SU-DHL-6 (cell line): ENCODE data around the gene ARHGEF39.

Experiments
- EZH2phosphoT487 ChIP-seq: fragments of 200-600 bp; sonication (generic), shearing (Covaris generic); conservative IDR thresholded peaks from 2 replicates; pipeline ENCODE4 v1.6.1; 2018; ENCODE audit warnings: mild to moderate bottlenecking, antibody characterized with exemption, low read length, moderate library complexity, mixed read lengths
- TF ChIP-seq, protein P1 (sequence below): fragments of 200-600 bp; sonication (generic); IDR thresholded peaks from one replicate; pipeline ENCODE4 v1.5.1; 2017; ENCODE audit warnings: antibody characterized with exemption, mild to moderate bottlenecking, low read length, moderate library complexity; ENCODE audit not compliant: insufficient read depth, poor library complexity, severe bottlenecking

DNA sequence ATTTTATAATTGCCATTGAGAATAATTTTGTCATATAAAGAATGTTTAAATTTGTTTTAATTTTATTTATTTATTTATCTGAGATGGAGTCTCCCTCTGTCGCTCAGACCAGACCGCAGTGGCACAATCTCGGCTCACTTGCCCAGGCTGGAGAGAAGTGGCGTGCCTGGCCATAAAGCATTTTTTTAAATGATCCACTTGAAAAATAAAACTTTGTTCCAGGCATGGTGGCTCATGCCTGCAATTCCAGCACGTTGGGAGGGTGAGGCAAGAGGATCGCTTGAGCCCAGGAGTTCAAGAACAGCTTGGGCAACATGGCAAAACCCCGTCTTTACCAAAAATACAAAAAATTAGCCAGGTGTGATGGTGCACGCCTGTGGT, 12.2 kb downstream of the ARHGEF39 start:
- TF ChIP-seq, protein P1, sequence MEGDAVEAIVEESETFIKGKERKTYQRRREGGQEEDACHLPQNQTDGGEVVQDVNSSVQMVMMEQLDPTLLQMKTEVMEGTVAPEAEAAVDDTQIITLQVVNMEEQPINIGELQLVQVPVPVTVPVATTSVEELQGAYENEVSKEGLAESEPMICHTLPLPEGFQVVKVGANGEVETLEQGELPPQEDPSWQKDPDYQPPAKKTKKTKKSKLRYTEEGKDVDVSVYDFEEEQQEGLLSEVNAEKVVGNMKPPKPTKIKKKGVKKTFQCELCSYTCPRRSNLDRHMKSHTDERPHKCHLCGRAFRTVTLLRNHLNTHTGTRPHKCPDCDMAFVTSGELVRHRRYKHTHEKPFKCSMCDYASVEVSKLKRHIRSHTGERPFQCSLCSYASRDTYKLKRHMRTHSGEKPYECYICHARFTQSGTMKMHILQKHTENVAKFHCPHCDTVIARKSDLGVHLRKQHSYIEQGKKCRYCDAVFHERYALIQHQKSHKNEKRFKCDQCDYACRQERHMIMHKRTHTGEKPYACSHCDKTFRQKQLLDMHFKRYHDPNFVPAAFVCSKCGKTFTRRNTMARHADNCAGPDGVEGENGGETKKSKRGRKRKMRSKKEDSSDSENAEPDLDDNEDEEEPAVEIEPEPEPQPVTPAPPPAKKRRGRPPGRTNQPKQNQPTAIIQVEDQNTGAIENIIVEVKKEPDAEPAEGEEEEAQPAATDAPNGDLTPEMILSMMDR: no peak
- TF ChIP-seq EZH2phosphoT487: no peak
